ENCODE measurements around the gene TBCD. TPM values are rescaled to one million over a fixed set of nuclear protein-coding genes. Genes with fewer than 3 reads are reported as not detected.

The TBCD gene
- total RNA-seq, 2 experiments from 2014 or later, result 87.8 to 145 TPM

DNA sequence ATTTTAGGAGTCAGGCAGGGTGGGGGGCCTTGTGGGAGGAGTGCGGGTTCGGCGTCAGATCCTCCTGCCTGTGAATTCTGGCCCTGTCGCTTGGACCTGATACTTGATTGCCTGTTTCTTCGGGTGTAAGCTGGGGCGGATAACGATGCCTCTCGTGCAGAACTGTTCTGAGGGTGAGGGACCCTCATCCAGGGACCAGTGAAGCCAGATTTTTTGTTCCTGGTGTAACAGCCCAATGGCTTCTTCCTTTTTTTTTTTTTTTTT lies 1.3 kb downstream of the TBCD start:
- H3K79me2 ChIP-seq (ENCODE audit: insufficient read depth, low read depth, low read length), result peaks cover 33% of the 10 kb centered on the region
- ChIA-PET POLR2A (no interaction called here), CTCF (ENCODE audit: unreplicated experiment) (no interaction called here)
- H3K4me2 ChIP-seq (ENCODE audit: low read length), result peak overlapping the region; percentile 97
- no peak for DNase-seq (ENCODE audit: low spot score)
- no TSS peak for BruUV-seq (replicated peaks)
- H3K4me3 ChIP-seq (ENCODE audit: low read depth, low read length, poor library complexity, severe bottlenecking), result peak overlapping the region; percentile 84
- no peak overlapping the region for H3K27ac ChIP-seq (ENCODE audit: low read depth, low read length, poor library complexity, severe bottlenecking)
- H3K9me3 ChIP-seq (ENCODE audit: low read length), result no peaks in the 10 kb centered on the region
- H3K9me2 ChIP-seq (ENCODE audit: insufficient read depth, low read length), result no peaks in the 10 kb centered on the region
- H2AFZ ChIP-seq (ENCODE audit: low read length), result no peak overlapping the region
- H3K36me3 ChIP-seq (ENCODE audit: insufficient read depth, low read length), result peaks cover 43% of the 10 kb centered on the region
- intact Hi-C loops (cut with micrococcal nuclease; ENCODE audit: unreplicated experiment), result loop anchor here (5.0 kb wide), 1 partner anchor 76 kb away; no protein-coding TSS in a partner anchor
- no peaks in the 10 kb centered on the region for H4K20me1 ChIP-seq (ENCODE audit: insufficient read depth, low read length)
- H3K4me1 ChIP-seq (ENCODE audit: insufficient read depth, low read length, poor library complexity, severe bottlenecking), result peaks cover 31% of the 10 kb centered on the region
- TF ChIP-seq EZH2phosphoT487 (IDR thresholded peaks at IDR 0.05; ENCODE audit: borderline replicate concordance, low read depth, low read length), result no peak
- TF ChIP-seq, protein P1, sequence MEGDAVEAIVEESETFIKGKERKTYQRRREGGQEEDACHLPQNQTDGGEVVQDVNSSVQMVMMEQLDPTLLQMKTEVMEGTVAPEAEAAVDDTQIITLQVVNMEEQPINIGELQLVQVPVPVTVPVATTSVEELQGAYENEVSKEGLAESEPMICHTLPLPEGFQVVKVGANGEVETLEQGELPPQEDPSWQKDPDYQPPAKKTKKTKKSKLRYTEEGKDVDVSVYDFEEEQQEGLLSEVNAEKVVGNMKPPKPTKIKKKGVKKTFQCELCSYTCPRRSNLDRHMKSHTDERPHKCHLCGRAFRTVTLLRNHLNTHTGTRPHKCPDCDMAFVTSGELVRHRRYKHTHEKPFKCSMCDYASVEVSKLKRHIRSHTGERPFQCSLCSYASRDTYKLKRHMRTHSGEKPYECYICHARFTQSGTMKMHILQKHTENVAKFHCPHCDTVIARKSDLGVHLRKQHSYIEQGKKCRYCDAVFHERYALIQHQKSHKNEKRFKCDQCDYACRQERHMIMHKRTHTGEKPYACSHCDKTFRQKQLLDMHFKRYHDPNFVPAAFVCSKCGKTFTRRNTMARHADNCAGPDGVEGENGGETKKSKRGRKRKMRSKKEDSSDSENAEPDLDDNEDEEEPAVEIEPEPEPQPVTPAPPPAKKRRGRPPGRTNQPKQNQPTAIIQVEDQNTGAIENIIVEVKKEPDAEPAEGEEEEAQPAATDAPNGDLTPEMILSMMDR (conservative IDR thresholded peaks at IDR 0.05; ENCODE audit: low read length), result no peak

DNA sequence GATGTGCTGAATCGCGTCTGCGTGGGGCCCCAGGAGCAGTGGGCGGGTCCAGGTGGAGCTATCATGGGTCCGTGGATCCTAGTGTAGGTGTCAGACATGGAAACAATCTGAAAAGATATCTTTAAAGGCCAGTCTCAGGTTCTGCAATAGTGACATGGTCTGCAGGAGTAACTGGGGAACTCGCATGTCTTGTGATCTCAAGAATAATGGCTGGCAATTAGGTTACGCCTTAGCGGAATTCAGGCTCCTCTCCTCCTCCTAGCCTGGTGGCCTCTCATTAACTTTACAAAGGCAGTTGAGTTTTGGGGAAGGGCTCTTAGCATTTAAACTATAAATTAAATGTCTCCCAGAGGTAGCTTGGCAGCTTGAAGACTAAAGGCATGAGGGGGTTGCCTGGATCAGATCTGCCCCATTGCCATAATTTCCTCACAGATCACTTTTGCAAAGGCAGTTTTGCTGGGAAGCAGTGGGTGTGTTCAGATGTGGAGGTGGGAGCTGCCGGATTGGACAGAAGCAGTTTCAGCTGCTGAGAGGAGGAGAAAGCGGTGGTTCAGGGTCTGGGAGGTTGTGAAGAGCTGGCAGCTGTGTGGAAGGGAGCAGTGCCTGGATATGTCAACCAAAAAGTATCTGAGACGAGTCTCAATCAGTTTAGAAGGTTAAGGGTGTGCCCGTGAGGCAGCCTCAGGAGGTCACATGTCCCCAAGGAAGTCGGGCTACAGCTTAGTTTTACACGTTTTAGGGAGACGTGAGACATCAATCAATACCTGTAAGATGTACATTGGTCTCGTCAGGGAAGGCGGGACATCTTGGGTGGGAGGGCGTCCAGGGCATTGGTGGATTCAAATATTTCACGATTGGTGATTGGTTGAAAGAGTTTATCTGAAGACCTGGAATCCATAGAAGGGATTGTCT lies 2.7 kb downstream of the TBCD start:
- BruUV-seq (replicated peaks), result no TSS peak
- no peaks in the 10 kb centered on the region for H4K20me1 ChIP-seq (ENCODE audit: insufficient read depth, low read length)
- H2AFZ ChIP-seq (ENCODE audit: low read length), result no peak overlapping the region
- POLR2A ChIA-PET, result interaction anchor here (0.6 to 1.8 kb wide), 4 partner anchors 9 to 132 kb away, joined by 3 to 5 read pairs (median 4); no protein-coding TSS in a partner anchor
- peak overlapping the region; percentile 23; the same call in 1 of the 2 replicates for H3K4me2 ChIP-seq (ENCODE audit: low read length)
- H3K9me3 ChIP-seq (ENCODE audit: low read length), result no peaks in the 10 kb centered on the region
- intact Hi-C loops (cut with micrococcal nuclease; ENCODE audit: unreplicated experiment), result loop anchor here (5.0 kb wide), 1 partner anchor 77 kb away; no protein-coding TSS in a partner anchor
- H3K4me3 ChIP-seq (ENCODE audit: low read depth, low read length, poor library complexity, severe bottlenecking), result no peak overlapping the region
- TF ChIP-seq EZH2phosphoT487 (IDR thresholded peaks at IDR 0.05; ENCODE audit: borderline replicate concordance, low read depth, low read length), result no peak
- TF ChIP-seq, protein P1 (conservative IDR thresholded peaks at IDR 0.05; ENCODE audit: low read length), result no peak
- H3K36me3 ChIP-seq (ENCODE audit: insufficient read depth, low read length), result peaks cover 34% of the 10 kb centered on the region
- peaks cover 31% of the 10 kb centered on the region for H3K4me1 ChIP-seq (ENCODE audit: insufficient read depth, low read length, poor library complexity, severe bottlenecking)
- H3K9me2 ChIP-seq (ENCODE audit: insufficient read depth, low read length), result no peaks in the 10 kb centered on the region
- DNase-seq (ENCODE audit: low spot score), result peak; percentile 52
- H3K27ac ChIP-seq (ENCODE audit: low read depth, low read length, poor library complexity, severe bottlenecking), result peak overlapping the region; percentile 18
- peaks cover 33% of the 10 kb centered on the region for H3K79me2 ChIP-seq (ENCODE audit: insufficient read depth, low read depth, low read length)
- CTCF ChIA-PET (ENCODE audit: unreplicated experiment), result no interaction called here

DNA sequence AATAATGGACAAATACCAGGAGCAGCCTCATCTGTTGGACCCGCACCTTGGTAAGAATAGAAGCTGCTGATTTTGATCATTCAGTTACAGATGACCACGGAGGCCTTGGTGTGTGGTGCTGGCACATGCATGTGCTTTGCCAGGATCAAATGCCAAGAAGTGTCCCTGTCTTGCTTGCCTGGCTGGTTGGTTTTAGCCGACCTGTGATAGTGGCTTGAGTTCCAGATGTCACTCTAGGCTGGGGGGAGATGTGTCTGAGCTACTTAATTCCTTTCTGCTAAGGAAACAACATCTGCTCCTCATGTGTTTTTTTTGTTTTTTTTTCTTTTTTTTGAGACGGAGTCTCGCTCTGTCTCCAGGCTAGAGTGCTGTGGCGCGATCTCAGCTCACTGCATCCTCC lies 4.3 kb downstream of the TBCD start:
- Histone ChIP-seq H3K4me3 (ENCODE audit: low read depth, low read length, poor library complexity, severe bottlenecking) (no peak overlapping the region), H3K9me2 (ENCODE audit: insufficient read depth, low read length) (no peaks in the 10 kb centered on the region), H3K27ac (ENCODE audit: low read depth, low read length, poor library complexity, severe bottlenecking) (no peak overlapping the region), H3K36me3 (ENCODE audit: insufficient read depth, low read length) (peaks cover 46% of the 10 kb centered on the region), H3K79me2 (ENCODE audit: insufficient read depth, low read depth, low read length) (peaks cover 33% of the 10 kb centered on the region), H2AFZ (ENCODE audit: low read length) (no peak overlapping the region), H3K4me1 (ENCODE audit: insufficient read depth, low read length, poor library complexity, severe bottlenecking) (peaks cover 31% of the 10 kb centered on the region), H3K9me3 (ENCODE audit: low read length) (no peaks in the 10 kb centered on the region), H4K20me1 (ENCODE audit: insufficient read depth, low read length) (no peaks in the 10 kb centered on the region), H3K4me2 (ENCODE audit: low read length) (no peak overlapping the region)
- ChIA-PET POLR2A (interaction anchor here (0.6 to 1.8 kb wide), 4 partner anchors 40 to 413 kb away, joined by 3 to 5 read pairs (median 4); no protein-coding TSS in a partner anchor), CTCF (ENCODE audit: unreplicated experiment) (no interaction called here)
- intact Hi-C loops (cut with micrococcal nuclease; ENCODE audit: unreplicated experiment), result no loop called here
- TF ChIP-seq, protein P1 (conservative IDR thresholded peaks at IDR 0.05; ENCODE audit: low read length), result no peak
- TF ChIP-seq EZH2phosphoT487 (IDR thresholded peaks at IDR 0.05; ENCODE audit: borderline replicate concordance, low read depth, low read length), result no peak
- BruUV-seq (replicated peaks), result no TSS peak
- no peak for DNase-seq (ENCODE audit: low spot score)

All from OCI-LY7 (cell line).